ENCODE data around the gene TSEN2. TPM values are rescaled to one million over a fixed set of nuclear protein-coding genes. Genes with fewer than 3 reads are reported as not detected.

TSEN2 gene
- total and polyA plus RNA-seq, 11 donors = 14.3 to 22.3 (median 18.4) TPM

GRCh38 chr3:12437861-12438260 is 46.4 kb upstream of the TSEN2 start:
- H3K9me3 ChIP-seq = no peaks in the 10 kb centered on the region
- H3K4me1 ChIP-seq = peaks cover 0 to 45% (median 23%) of the 10 kb centered on the region in 12 donors
- H3K27ac ChIP-seq = no peak overlapping the region
- no peak overlapping the region for H3K4me3 ChIP-seq
- H3K36me3 ChIP-seq = peaks cover 0 to 10% (median 0%) of the 10 kb centered on the region in 9 donors
- no peak for TF ChIP-seq POLR2A (IDR thresholded peaks at IDR 0.05)
- TF ChIP-seq, protein P1, sequence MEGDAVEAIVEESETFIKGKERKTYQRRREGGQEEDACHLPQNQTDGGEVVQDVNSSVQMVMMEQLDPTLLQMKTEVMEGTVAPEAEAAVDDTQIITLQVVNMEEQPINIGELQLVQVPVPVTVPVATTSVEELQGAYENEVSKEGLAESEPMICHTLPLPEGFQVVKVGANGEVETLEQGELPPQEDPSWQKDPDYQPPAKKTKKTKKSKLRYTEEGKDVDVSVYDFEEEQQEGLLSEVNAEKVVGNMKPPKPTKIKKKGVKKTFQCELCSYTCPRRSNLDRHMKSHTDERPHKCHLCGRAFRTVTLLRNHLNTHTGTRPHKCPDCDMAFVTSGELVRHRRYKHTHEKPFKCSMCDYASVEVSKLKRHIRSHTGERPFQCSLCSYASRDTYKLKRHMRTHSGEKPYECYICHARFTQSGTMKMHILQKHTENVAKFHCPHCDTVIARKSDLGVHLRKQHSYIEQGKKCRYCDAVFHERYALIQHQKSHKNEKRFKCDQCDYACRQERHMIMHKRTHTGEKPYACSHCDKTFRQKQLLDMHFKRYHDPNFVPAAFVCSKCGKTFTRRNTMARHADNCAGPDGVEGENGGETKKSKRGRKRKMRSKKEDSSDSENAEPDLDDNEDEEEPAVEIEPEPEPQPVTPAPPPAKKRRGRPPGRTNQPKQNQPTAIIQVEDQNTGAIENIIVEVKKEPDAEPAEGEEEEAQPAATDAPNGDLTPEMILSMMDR (IDR thresholded peaks at IDR 0.05) = no peak
- intact Hi-C loops (cut with DNase I) = loop anchor here in 1 of 10 donors (5.0 kb wide), 1 partner anchor 44 kb away; the partner anchor contains the start of gene TSEN2
- no peak for DNase-seq
- ATAC-seq = no peak
- H3K27me3 ChIP-seq = no peaks in the 10 kb centered on the region
- 93 to 97% (median 96%) methylated on average over 12 to 13 of the region's 13 CpGs for WGBS, 4 donors

DNA sequence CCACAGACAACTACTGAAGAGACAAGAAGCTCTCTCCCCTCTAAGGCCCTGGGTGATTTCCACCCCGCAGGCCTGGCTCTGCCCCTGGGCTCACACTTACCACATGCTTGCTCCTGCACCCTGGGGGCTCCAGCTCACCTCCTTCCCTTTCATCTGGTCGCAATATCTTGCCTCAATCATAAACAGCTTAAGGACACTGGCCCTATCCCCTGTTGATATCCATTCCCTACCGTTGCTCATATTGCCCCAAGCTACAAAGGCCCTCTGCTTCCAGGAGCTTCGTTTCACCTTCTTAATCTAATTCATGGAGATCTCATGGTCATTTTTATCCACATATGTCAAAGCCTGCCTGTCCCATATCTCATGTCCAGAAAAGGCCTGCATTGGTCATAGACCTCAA is 46.0 kb upstream of the TSEN2 start:
- no peak overlapping the region for H3K4me3 ChIP-seq
- intact Hi-C loops (cut with DNase I) = loop anchor here in 1 of 10 donors (5.0 kb wide), 1 partner anchor 44 kb away; the partner anchor contains the start of gene TSEN2
- H3K9me3 ChIP-seq = no peaks in the 10 kb centered on the region
- no peaks in the 10 kb centered on the region for H3K27me3 ChIP-seq
- no peak for DNase-seq
- TF ChIP-seq POLR2A (IDR thresholded peaks at IDR 0.05) = no peak
- TF ChIP-seq, protein P1 (IDR thresholded peaks at IDR 0.05) = no peak
- peaks cover 0 to 10% (median 0%) of the 10 kb centered on the region in 9 donors for H3K36me3 ChIP-seq
- H3K4me1 ChIP-seq = peaks cover 0 to 49% (median 25%) of the 10 kb centered on the region in 12 donors
- 87 to 97% (median 93%) methylated on average over 4 of the region's 4 CpGs for WGBS, 4 donors
- no peak for ATAC-seq
- no peak overlapping the region for H3K27ac ChIP-seq

- Histone ChIP-seq H3K9me3 (no peaks in the 10 kb centered on the region), H3K27me3 (no peaks in the 10 kb centered on the region), H3K4me3 (no peak overlapping the region), H3K27ac (peak overlapping the region in 1 of 12 donors; percentile 26), H3K4me1 (peaks cover 0 to 58% (median 29%) of the 10 kb centered on the region in 12 donors), H3K36me3 (peaks cover 0 to 6% (median 0%) of the 10 kb centered on the region in 9 donors)
- 71 to 84% (median 80%) methylated on average over 11 of the region's 11 CpGs for WGBS, 4 donors
- intact Hi-C loops (cut with DNase I) = loop anchor here in 1 of 10 donors (5.0 kb wide), 1 partner anchor 43 kb away; the partner anchor contains the start of gene TSEN2
- no peak for DNase-seq
- no peak for ATAC-seq
- TF ChIP-seq POLR2A (IDR thresholded peaks at IDR 0.05) = no peak
- TF ChIP-seq, protein P1 (IDR thresholded peaks at IDR 0.05) = no peak
Observed at GRCh38 chr3:12439161-12439940, 44.9 kb upstream of the TSEN2 start.
